Uterine smooth muscle cell (primary cell): ENCODE results near the gene TCF20. TPM values are rescaled to one million over a fixed set of nuclear protein-coding genes. Genes with fewer than 3 reads are reported as not detected.

ENCODE experiments used
- total RNA-seq: library from RNA; depleted of rRNA; stranded (reverse); fragments of >200 nt; gene quantifications from 2 replicates; pipeline ENCODE4 v1.2.3, GENCODE V29; 2014

Gene TCF20
- 31.2 and 32.4 TPM in 2 replicates for total RNA-seq

GRCh38 chr22:42270510-42271190 lies at the start of gene TCF20:
Gene TCF20 (minus strand): TSS chr22:42270653. CDS start chr22:42215305, 55,348 bp downstream.

Other genes with a start within 250 kb of the TCF20 start
- 43.2 and 48.5 TPM in 2 replicates for gene NAGA, start 199.8 kb downstream of the TCF20 start, total RNA-seq
- 9.2 and 17.1 TPM in 2 replicates for gene PHETA2, start 196.4 kb downstream of the TCF20 start, total RNA-seq
- gene SMDT1, start 191.0 kb downstream of the TCF20 start, total RNA-seq, result 2.9 and 5.7 TPM in 2 replicates
- 52.0 and 60.6 TPM in 2 replicates for gene NDUFA6, start 179.9 kb downstream of the TCF20 start, total RNA-seq
- 0.25 and 0.44 TPM in 2 replicates for gene CYP2D6, start 139.8 kb downstream of the TCF20 start, total RNA-seq
- gene NFAM1, start 161.8 kb upstream of the TCF20 start, total RNA-seq, result not detected in 2 replicates
- gene RRP7A, start 249.1 kb upstream of the TCF20 start, total RNA-seq, result 33.4 and 50.6 TPM in 2 replicates